ENCODE measurements around the gene KRTAP9-1. TPM values are rescaled to one million over a fixed set of nuclear protein-coding genes. Genes with fewer than 3 reads are reported as not detected.

The KRTAP9-1 gene
- total RNA-seq, 6 experiments from 2014 or later, result not detected

DNA sequence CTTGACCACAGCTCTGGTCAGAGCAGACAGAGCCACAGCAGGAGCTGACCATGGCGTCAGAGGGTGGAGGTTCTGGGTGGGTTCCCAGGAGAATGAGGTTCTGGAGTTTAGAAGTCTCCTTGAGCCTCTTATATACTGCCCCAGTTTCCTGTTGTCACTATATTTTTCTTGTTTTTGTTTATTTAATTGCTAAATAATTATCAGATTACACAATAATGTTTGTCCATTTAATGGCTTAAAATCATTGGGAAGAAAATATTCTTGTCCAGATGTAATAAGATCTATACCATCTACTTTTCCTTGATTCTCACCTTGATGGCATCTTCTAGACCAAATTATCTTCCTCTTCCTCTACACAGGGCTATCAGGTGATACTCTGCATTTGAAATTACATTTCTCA, 21.6 kb upstream of the KRTAP9-1 start, which contains the start of gene KRTAP4-3:
TSS of gene KRTAP4-3 (minus strand) at position 101 of the 400 bp plus-strand sequence. CDS start at position 52, 49 bp downstream.
- ATAC-seq, result no peak
- Histone ChIP-seq H3K36me3 (no peaks in the 10 kb centered on the region), H3K27me3 (no peaks in the 10 kb centered on the region), H3K4me3 (no peak within 1 kb of the TSS), H3K9me3 (no peaks in the 10 kb centered on the region), H3K4me1 (no peaks in the 10 kb centered on the region), H3K27ac (no peak within 1 kb of the TSS)
- DNase-seq, result no peak
- intact Hi-C loops (cut with DNase I), result no loop called here
- no peak for TF ChIP-seq POLR2A (IDR thresholded peaks at IDR 0.05)
- TF ChIP-seq, protein P1, sequence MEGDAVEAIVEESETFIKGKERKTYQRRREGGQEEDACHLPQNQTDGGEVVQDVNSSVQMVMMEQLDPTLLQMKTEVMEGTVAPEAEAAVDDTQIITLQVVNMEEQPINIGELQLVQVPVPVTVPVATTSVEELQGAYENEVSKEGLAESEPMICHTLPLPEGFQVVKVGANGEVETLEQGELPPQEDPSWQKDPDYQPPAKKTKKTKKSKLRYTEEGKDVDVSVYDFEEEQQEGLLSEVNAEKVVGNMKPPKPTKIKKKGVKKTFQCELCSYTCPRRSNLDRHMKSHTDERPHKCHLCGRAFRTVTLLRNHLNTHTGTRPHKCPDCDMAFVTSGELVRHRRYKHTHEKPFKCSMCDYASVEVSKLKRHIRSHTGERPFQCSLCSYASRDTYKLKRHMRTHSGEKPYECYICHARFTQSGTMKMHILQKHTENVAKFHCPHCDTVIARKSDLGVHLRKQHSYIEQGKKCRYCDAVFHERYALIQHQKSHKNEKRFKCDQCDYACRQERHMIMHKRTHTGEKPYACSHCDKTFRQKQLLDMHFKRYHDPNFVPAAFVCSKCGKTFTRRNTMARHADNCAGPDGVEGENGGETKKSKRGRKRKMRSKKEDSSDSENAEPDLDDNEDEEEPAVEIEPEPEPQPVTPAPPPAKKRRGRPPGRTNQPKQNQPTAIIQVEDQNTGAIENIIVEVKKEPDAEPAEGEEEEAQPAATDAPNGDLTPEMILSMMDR (IDR thresholded peaks at IDR 0.05), result no peak
- WGBS (ENCODE audit: insufficient coverage, low coverage, low lambda C conversion rate, missing lambda C conversion rate), result 60% methylated on average over 1 of the region's 1 CpG

DNA sequence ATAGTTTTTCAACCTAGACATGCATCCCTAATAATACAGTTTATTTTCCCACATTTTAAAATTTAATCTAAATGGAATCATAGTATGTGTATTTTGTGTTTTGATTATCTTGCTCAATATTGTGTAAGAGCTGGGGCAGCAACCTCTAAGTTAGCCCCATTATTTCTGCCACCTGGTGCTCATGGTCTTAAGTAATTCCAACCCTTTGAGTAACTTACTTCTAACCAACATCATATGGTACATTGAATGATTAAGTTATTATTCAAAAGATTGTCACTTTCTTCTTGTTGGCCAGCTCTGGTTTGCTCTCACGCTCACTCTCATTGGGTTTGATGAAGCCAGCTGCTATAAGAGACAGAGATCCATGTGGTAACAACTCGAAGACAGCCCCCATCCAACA, 17.8 kb upstream of the KRTAP9-1 start:
- no peak for TF ChIP-seq POLR2A (IDR thresholded peaks at IDR 0.05)
- TF ChIP-seq, protein P1 (IDR thresholded peaks at IDR 0.05), result no peak
- Histone ChIP-seq H3K4me1 (no peaks in the 10 kb centered on the region), H3K4me3 (no peak overlapping the region), H3K27ac (no peak overlapping the region), H3K36me3 (no peaks in the 10 kb centered on the region), H3K27me3 (no peaks in the 10 kb centered on the region), H3K9me3 (no peaks in the 10 kb centered on the region)
- intact Hi-C loops (cut with DNase I), result no loop called here
- 50% methylated on average over 2 of the region's 2 CpGs for WGBS (ENCODE audit: insufficient coverage, low coverage, low lambda C conversion rate, missing lambda C conversion rate)
- no peak for ATAC-seq
- DNase-seq, result no peak

DNA sequence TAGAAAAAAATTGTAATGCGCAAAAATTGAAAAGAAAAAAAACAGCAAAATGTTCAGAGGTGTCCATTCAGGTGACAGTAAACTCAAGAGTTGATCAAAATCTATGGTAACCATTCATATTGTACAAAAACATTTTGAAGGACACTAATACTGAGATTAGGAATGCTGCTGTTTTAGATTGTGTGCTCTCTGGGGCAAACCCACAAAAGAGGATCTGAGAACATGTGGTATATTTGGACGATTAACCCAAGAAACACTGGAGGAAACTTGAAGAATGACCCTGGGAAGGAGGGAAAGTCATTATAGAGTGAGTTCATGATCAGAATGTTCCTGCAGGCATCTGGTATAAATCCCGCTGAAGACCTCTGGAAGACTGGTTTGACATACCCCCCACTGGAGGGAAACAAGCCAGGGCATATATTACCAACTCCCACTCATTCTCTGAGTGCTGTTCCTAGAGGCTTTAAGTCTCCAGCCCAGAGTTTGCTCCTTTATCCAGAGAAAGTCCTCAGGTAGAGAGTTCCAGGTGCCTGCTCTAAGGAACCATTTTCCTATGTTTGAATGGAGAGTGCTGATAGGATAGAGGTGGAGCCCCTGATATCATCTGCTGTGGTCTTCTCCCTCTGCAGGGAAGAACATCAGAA, 12.8 kb upstream of the KRTAP9-1 start:
- intact Hi-C loops (cut with DNase I), result no loop called here
- ATAC-seq, result no peak

DNA sequence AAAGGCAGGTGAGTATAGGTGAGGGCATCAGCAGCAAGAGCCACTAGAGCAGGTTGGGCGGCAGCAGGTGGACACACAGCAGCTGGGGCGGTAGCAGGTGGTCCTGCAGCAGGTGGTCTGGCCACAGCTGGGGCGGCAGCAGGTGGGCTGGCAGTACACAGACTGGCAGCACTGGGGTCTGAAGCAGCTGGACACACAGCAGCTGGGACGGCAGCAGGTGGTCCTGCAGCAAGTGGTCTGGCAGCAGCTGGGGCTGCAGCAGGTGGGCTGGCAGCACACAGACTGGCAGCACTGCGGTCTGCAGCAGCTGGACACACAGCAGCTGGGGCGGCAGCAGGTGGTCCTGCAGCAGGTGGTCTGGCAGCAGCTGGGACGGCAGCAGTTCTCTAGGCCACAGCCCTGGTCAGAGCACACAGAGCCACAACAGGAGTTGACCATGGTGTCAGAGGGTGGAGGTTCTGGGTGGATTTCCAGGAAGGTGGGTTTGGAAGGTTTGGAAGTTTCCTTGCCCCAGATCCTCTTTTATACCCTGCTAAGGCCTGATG, 11.9 kb upstream of the KRTAP9-1 start, which contains the start of gene KRTAP4-2:
TSS of gene KRTAP4-2 (minus strand) at position 495 of the 545 bp plus-strand sequence. CDS start at position 438, 57 bp downstream.
- no peak for TF ChIP-seq POLR2A (IDR thresholded peaks at IDR 0.05)
- TF ChIP-seq, protein P1 (IDR thresholded peaks at IDR 0.05), result no peak
- intact Hi-C loops (cut with DNase I), result no loop called here
- Histone ChIP-seq H3K27me3 (no peaks in the 10 kb centered on the region), H3K36me3 (no peaks in the 10 kb centered on the region), H3K4me1 (no peaks in the 10 kb centered on the region), H3K27ac (no peak within 1 kb of the TSS), H3K4me3 (no peak within 1 kb of the TSS), H3K9me3 (no peaks in the 10 kb centered on the region)
- WGBS (ENCODE audit: insufficient coverage, low coverage, low lambda C conversion rate, missing lambda C conversion rate), result no CpG with 5 or more reads among the region's 7 CpGs
- ATAC-seq (no peak), DNase-seq (no peak)

More for the DNA sequence above, 12.8 kb upstream of the KRTAP9-1 start:
- Histone ChIP-seq H3K4me1 (no peaks in the 10 kb centered on the region), H3K27ac (no peak overlapping the region), H3K27me3 (no peaks in the 10 kb centered on the region), H3K9me3 (no peaks in the 10 kb centered on the region), H3K4me3 (no peak overlapping the region), H3K36me3 (no peaks in the 10 kb centered on the region)
- DNase-seq, result no peak
- 58% methylated on average over 3 of the region's 3 CpGs for WGBS (ENCODE audit: insufficient coverage, low coverage, low lambda C conversion rate, missing lambda C conversion rate)
- TF ChIP-seq POLR2A (IDR thresholded peaks at IDR 0.05), result no peak
- TF ChIP-seq, protein P1 (IDR thresholded peaks at IDR 0.05), result no peak
